Neural crest cell (in vitro differentiated cells): ENCODE measurements around the gene CAPN12. TPM values are rescaled to one million over a fixed set of nuclear protein-coding genes. Genes with fewer than 3 reads are reported as not detected.
"Not testable (repeated sequence)": the region's sequence is repeated elsewhere in the genome, so short reads cannot be mapped to it uniquely, and the experiment has no call there.

Source experiments
- DNase-seq: peaks from one replicate; pipeline ENCODE4 v3.0.0; 2021; ENCODE audit warnings: low read depth, mixed read lengths, low spot score
- H3K27ac Mint-ChIP-seq: one replicate; pipeline ENCODE4 v1.8.0; 2021; ENCODE audit warnings: mild to moderate bottlenecking, mixed read lengths; ENCODE audit not compliant: unreplicated experiment
- H3K27me3 Mint-ChIP-seq: 2 replicates; pipeline ENCODE4 v1.8.0; 2021; ENCODE audit warnings: low read depth, mild to moderate bottlenecking, mixed read lengths
- H3K36me3 Mint-ChIP-seq: 2 replicates; pipeline ENCODE4 v1.8.0; 2021; ENCODE audit warnings: low read depth, mild to moderate bottlenecking, mixed read lengths
- H3K4me1 Mint-ChIP-seq: 2 replicates; pipeline ENCODE4 v1.8.0; 2021; ENCODE audit warnings: mixed read lengths
- H3K4me3 Mint-ChIP-seq: one replicate; pipeline ENCODE4 v1.8.0; 2021; ENCODE audit warnings: mild to moderate bottlenecking, mixed read lengths
- H3K9me3 Mint-ChIP-seq: 2 replicates; pipeline ENCODE4 v1.8.0; 2021; ENCODE audit warnings: mixed read lengths
- CTCF ChIP-seq: fragments of 200-600 bp; sonication (generic); conservative IDR thresholded peaks from 2 replicates; pipeline ENCODE4 v1.5.0; 2021; ENCODE audit warnings: antibody characterized with exemption, mild to moderate bottlenecking
- total RNA-seq: library from RNA; stranded (reverse); gene quantifications from 2 replicates; pipeline ENCODE4 v1.2.1, GENCODE V29; 2021

Gene CAPN12
- total RNA-seq, 1 donor from 2014 or later, result not detected

- TF ChIP-seq CTCF, result peak; percentile 80
- Mint-ChIP-seq H3K36me3 (no peaks in the 10 kb centered on the region), H3K4me3 (no peak overlapping the region), H3K27ac (no peak overlapping the region), H3K27me3 (no peaks in the 10 kb centered on the region), H3K4me1 (peaks cover 4% of the 10 kb centered on the region), H3K9me3 (no peaks in the 10 kb centered on the region)
- DNase-seq, result peak; percentile 81
Measured at GRCh38 chr19:38769635-38770211, 25.4 kb upstream of the CAPN12 start.

DNA sequence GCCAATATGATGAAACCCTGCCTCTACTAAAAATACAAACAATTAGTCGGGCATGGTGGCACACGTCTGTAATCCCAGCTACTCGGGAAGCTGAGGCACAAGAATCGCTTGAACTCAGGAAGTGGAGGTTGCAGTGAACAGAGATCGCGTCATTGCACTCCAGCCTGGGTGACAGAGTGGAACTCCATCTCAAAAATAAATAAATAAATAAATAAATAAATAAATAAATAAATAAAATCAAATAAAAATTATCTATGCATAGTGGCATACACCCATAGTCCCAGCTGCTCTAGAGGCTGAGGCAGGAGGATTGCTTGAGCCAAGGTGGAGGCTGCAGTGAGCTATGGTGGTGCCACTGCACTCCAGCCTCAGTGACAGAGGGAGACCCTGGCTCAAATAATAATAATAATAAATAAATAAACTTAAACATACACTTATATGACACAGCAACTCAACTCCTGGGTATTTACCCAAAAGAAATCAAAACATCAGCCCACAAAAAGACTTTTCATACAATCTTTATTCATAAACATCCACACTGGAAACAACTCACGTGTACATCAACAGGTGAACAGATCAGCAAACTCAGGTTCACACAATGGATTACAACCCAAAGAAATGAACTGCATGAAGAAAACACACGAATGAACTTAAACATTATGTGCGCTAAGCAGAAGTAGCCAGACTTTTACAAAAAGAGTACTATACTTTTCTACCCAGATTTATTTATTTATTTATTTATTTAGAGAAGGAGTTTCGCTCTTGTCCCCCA is 22.2 kb upstream of the CAPN12 start:
- no peak for TF ChIP-seq CTCF
- Mint-ChIP-seq H3K9me3 (no peaks in the 10 kb centered on the region), H3K4me3 (no peak overlapping the region), H3K4me1 (peaks cover 4% of the 10 kb centered on the region), H3K36me3 (no peaks in the 10 kb centered on the region), H3K27ac (no peak overlapping the region), H3K27me3 (no peaks in the 10 kb centered on the region)
- no peak for DNase-seq

GRCh38 chr19:38765214-38765613 is 20.9 kb upstream of the CAPN12 start:
- Mint-ChIP-seq H3K9me3 (no peaks in the 10 kb centered on the region), H3K4me3 (no peak overlapping the region), H3K27me3 (no peaks in the 10 kb centered on the region), H3K4me1 (peaks cover 4% of the 10 kb centered on the region), H3K36me3 (no peaks in the 10 kb centered on the region), H3K27ac (no peak overlapping the region)
- TF ChIP-seq CTCF, result no peak
- DNase-seq, result no peak

DNA sequence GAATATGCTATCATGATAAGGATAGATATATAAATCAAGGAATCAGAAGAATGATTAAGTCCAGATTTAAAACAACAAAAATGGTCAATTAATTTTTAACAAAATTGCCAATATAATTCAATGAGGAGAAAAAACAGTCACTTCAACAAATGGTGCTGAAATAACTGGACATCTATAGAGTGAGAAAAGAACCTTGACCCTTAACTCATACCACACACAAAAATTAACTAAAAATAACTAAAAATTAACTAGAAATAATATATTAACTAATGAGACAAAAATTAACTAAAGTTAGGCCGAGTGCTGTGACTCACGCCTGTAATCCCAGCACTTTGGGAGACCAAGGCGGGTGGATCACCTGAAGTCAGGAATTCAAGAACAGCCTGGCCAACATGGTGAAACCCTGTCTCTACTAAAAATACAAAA is 19.5 kb upstream of the CAPN12 start:
- Mint-ChIP-seq H3K4me1 (no peaks in the 10 kb centered on the region), H3K36me3 (no peaks in the 10 kb centered on the region), H3K9me3 (no peaks in the 10 kb centered on the region), H3K27ac (no peak overlapping the region), H3K27me3 (no peaks in the 10 kb centered on the region), H3K4me3 (no peak overlapping the region)
- DNase-seq, result no peak
- TF ChIP-seq CTCF, result no peak

DNA sequence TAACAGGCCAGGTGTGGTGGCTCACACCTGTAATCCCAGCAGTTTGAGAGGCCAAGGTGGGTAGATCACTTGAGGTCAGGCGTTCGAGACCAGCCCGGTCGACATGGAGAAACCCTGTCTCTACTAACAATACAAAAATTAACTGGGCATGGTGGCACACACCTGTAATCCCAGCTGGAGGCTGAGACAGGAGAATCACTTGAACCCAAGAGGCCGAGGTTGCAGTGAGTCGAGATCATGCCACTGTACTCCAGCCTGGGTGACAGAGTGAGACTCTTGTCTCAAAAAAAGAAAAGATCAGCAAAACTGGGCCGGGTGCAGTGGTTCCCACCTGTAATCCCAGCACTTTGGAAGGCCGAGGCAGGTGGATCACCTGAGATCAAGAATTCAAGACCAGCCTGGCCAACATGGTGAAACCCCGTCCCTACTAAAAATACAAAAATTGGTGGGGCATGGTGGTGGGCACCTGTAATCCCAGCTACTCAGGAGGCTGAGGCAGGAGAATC is 17.7 kb upstream of the CAPN12 start:
- H3K27ac Mint-ChIP-seq, H3K27me3 Mint-ChIP-seq, H3K4me1 Mint-ChIP-seq, DNase-seq, H3K36me3 Mint-ChIP-seq, H3K4me3 Mint-ChIP-seq, H3K9me3 Mint-ChIP-seq: not testable (repeated sequence)

GRCh38 chr19:38760805-38761517 is 16.7 kb upstream of the CAPN12 start:
- H3K36me3 Mint-ChIP-seq, H3K9me3 Mint-ChIP-seq, H3K4me3 Mint-ChIP-seq, DNase-seq, H3K27me3 Mint-ChIP-seq, H3K27ac Mint-ChIP-seq, H3K4me1 Mint-ChIP-seq: not testable (repeated sequence)
